NCI-H345 treated with DMSO at 0.1 percent for 48 hours (cell line): ENCODE results near the gene ANAPC16.
A peak's percentile ranks its signal among the peaks of the same experiment; 100 is the strongest.
"Not testable (repeated sequence)": the region's sequence is repeated elsewhere in the genome, so short reads cannot be mapped to it uniquely, and the experiment has no call there.

Experiments used
- DNase-seq: peaks from one replicate; lab custom pipeline; 2025; ENCODE audit not compliant: unreplicated experiment; lab: John Stamatoyannopoulos, UW

The ANAPC16 gene

DNA sequence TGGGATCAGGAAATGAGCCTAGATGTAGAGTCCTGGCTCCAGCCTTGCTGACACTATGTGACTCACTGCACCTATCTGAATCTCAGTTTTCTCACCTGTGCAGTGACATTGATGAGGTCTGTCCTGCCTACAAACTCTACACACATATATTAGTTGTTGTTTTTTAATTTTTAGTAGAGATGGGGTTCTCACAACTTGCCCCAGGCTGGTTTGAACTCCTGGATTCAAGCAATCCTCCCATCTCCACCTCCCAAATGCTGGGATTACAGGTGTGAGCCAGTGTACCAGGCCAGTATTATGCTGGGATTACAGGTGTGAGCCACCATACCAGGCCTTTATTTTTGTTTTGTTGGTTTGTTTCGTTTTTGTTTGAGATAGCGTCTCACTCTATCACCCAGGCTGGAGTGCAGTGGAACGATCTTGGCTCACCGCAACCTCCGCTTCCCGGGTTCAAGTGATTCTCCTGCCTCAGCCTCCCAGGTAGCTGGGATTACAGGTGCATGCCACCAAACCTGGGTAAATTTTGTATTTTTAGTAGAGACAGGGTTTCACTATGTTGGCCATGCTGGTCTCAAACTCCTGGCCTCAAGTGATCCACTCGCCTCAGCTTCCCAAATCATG is 46.1 kb downstream of the ANAPC16 start:
- DNase-seq = no peak

DNA sequence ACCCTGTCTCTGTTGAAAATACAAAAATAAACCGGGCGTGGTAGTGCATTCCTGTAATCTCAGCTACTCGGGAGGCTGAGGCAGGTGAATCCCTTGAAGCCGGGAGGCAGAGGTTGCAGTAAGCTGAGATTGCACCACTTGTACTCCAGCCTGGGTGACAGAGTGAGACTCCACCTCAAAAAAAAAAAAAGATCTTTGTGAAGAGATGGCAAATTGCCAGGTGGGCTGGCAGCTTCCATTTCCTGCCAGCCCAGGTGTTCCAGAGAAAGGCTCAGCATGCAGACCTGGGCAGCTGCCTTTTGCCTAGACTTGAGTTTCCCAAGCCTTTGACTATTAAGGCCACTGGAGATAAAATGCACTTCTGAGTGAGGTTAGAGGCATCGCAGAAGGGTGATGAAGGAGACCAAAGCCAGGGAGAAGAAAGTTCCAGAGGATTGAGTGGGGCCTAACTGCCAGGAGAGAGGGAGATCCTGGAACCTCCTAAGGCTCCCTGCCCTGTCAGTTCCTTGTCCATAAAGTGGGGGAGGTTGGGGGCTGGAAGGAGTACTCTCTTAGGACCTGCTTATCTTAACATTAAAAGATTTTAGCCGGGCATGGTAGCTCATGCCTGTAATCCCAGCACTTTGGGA is 47.9 kb downstream of the ANAPC16 start:
- DNase-seq = peak; percentile 89

DNA sequence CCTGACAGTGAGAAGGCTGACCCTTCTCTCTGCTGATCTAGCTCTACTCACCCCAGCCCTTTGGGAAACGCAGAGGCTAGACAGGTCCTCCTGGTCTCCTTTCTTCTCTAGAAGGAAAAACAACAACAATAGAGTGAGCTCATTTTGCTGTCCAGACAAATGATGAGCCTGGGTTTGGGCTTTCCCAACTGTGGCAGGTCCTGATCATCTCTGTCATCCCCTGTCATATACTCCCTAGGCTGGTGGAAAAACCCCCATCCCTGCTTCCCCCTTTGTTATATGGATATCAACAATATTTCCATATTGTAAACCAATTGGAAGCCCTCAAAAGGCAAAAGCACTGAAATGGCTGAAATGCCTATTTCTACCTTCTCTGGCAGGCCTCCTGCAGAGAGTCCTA is 48.7 kb downstream of the ANAPC16 start:
- DNase-seq = no peak

DNA sequence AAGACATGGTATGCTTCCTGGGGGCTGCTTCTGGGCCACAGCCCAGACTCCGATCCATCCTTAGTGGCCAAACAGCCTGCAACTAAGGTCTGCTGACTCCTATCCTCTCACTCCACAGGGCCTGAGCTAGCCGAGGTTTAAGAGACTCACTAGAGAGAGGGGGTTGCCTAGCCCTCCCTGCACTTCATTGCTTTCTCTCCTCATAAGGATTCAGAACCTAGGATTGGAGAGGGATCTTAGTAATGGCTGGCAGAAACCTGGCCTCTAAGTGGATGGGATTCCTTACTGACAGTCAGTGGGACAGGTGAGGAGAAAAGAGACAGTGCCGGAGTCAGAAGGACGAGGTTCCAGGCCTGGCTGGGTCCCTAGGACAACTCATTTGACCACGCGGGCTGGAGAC is 49.7 kb downstream of the ANAPC16 start:
- no peak for DNase-seq

DNA sequence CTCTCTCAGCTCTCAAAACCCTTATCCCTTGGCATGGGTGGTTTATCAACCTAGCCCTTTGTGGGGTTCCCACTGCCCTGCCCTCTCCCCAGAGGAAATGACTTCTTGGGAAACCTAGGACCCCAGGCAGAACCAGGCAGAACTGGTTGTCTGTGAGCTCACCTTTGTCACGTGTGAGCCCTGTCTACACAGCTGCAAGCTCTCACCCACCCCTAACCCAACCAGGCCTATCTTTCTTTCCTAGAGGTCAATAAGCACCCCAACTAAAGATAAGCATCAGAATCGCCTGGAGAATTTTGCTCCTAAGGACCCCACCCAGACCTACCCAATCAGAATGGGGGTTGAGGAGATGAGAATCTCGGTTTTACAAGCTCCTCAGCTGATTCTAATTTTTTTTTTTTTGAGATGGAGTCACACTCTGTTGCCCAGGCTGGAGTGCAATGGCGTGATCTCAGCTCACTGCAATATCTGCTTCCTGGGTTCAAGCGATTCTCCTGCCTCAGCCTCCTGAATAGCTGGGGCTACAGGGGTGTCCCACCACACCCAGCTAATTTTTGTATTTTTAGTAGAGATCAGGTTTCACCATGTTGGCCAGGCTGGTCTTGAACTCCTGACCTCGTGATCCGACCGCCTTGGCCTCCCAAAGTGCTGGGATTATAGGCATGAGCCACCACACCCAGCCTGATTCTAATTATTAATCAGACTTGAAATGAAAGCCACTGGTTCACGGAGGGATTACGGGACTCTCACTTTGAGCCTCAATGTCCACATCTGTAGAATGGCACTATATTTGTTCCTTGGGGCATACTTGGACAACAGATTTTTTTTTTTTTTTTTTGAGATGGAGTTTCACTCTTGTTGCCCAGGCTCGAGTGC is 50.4 kb downstream of the ANAPC16 start:
- no peak for DNase-seq

DNA sequence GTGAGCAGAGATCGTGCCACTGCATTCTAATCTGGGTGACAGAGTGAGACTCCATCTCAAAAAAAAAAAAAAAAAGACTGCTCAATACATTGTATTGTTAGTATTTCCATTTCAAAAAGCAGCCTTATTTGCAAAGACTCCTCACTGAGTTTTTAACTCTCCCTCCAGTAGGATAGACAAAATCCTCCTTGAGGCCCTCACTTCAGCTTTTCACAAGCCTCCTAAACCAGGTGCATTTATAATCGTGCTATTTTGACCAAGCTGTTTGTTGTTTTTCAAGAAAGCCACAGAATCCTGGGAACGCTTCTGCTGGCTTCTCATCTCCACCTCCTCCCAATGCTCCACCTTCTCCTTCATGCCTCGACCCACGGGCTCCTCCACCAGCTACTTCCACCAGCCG is 51.6 kb downstream of the ANAPC16 start:
- no peak for DNase-seq

DNA sequence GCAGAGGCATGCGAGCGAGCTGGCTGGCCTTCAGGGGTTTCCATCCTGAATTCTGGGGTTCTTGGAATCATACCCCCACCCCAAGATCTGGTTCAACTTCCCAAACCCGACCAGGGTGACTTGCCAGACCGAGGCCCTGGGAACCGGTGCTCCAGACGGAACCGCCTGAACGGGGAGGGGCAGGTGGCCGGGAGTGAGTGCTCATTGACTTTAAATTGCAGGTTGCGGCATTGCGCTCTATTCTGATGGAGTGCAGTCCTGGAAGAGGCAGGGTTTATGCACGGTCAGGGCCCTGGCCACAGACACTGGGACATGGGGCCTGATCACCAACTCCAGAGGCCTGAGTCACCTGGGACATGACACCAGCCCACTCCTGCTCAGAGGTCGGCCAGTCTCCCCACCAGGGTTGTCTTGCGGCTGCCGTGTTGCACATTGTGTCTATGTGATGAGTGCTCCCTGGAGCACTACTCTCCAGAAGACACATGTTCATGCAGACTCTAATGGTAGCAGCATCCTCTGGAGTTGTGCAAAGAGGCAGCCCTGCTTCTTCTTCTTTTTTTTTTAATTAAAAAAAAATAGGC is 52.1 kb downstream of the ANAPC16 start:
- DNase-seq = no peak

DNA sequence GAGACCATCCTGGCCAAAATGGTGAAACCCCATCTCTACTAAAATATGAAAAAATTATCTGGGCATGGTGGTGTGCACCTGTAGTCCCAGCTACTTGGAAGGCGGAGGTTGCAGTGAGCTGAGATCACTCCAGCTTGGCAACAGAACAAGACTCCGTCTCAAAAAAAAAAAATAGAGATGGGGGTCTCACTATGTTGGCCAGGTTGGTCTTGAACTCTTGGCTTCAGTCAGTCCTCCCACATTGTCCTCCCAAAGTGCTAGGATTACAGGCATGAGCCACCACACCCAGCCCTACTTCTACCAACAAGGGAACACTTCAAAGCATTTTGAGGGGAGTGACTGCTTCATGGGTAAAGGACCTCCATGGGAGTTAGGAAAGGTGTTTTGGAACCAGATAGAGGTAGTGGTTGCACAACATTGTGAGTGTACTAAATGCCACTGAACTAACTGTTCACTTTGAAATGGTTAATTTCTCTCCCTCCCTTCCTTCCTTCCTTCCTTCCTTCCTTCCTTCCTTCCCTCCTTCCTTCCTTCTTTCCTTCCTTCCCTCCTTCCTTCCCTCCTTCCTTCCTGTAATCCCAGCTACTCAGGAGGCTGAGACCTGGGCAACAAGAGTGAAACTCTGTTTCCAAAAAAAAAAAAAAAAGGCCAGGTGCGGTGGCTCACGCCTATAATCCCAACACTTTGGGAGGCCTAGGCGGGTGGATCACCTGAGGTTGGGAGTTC is 52.8 kb downstream of the ANAPC16 start:
- not testable (repeated sequence) for DNase-seq

DNA sequence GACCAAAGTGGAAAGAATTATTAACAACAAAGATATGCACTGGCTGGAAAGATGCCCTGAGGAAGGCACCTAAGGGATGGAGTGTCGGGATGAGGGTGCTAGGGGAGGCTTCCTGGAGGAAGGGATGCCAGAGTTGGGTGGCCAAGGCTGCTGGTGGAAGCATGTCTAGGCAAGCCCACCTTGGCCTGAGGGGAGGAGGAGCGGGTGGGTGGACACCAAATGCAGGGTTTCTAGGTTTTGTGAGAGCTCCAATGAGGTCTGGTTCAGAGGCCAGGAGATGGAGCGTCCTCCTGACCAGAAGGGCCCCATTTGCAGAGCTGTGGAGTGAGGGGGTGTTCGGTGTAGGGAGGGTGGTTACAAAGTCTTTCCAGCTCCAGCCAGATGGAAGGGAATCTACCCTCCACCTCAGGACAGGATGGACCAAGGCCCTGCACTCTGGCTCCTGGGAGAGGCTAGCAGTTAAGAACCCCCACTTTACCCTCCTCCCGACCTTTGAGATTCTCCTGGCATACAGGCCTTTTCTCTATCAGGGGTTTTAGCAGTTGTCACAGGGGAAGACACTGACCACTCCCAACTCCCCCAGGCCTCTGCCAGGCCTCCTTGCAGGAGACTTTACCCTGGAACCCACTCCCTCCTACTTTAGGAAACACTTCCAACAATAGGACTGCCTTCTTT is 54.9 kb downstream of the ANAPC16 start:
- no peak for DNase-seq

DNA sequence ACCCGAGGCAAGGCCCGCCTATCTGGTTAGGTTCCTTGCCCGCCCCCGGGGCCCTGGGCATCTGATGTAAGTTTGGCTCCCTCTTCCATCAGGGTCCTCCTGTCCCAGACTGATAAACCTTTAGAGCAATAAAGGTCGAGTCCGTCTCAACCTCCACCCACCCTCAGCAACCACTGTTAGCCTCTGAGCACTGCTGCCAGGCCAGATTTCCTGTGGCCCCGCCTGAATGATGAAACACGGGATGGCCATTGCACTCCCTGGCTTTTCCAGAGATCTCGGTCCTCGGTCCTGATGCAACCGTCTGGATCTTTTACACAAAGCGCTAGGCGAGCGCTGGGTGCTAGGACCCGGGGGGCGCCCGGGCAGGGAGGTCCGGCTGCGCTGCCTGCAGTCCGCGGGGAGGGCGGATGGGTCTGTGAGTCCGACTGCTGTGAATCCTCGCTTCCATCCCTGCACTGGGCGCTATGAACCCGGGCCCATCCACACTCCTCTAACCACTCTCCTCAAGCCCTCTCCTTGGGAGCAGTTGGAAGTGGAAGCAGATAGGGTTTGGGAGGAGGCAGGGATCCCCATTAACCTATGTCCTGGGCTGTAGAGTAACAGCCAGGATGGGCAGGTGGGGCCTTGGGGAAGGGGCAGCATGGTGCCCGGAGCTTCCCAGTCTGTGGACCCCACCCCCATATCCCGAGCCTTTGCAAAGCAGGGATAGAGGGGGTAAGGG is 57.0 kb downstream of the ANAPC16 start:
- DNase-seq = no peak

DNA sequence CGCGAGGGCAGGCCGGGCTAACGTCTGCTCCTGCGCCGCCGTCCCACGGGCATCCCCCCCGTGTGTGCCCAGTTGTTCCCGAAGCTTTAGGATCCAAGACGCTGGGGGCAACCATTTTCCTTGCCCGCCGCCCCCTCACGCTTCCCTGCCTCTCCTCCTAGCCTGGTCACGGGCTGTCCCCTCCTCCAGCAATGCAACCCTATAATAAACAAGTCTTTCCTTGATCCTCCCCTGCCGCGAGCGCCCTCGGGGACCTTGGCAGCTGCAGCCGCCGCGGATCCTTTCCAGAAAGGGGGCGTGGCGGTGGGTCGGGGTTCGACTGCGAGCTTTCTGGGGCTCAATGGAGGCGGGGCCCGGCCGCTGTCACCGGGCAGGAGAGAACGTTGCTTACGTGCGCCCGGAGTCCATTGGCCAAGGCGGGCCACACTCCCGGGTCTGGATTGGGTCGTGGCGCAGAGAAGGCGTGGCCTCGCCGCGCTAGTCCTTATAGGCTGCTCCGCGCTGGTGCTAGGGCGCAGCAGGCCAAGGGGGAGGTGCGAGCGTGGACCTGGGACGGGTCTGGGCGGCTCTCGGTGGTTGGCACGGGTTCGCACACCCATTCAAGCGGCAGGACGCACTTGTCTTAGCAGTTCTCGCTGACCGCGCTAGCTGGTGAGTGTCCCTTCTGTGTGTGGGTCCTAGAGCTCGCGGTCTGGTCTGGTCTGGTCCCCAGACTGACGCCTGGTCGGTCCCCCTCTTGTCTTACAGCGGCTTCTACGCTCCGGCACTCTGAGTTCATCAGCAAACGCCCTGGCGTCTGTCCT is 57.8 kb downstream of the ANAPC16 start, which contains the start of gene DDIT4:
TSS of gene DDIT4 (plus strand) at position 515 of the 803 bp plus-strand sequence. CDS start 293 bp downstream, outside the sequence.
- peak; percentile 92 for DNase-seq

DNA sequence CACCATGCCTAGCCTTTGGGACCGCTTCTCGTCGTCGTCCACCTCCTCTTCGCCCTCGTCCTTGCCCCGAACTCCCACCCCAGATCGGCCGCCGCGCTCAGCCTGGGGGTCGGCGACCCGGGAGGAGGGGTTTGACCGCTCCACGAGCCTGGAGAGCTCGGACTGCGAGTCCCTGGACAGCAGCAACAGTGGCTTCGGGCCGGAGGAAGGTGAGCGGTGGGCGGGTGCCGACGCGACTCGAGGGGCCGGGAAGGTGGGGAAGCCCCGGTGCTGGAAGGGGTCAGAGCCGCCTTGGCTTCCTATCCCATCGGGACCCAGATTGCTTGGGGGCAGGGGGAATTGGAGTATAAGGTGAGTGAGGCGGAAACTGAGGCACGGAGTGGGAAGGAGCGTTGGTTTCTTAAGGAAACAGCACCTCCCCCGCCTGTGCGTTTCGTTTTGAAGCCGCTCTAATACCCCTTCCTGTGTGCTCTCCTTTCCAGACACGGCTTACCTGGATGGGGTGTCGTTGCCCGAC is 58.5 kb downstream of the ANAPC16 start:
- no peak for DNase-seq

DNA sequence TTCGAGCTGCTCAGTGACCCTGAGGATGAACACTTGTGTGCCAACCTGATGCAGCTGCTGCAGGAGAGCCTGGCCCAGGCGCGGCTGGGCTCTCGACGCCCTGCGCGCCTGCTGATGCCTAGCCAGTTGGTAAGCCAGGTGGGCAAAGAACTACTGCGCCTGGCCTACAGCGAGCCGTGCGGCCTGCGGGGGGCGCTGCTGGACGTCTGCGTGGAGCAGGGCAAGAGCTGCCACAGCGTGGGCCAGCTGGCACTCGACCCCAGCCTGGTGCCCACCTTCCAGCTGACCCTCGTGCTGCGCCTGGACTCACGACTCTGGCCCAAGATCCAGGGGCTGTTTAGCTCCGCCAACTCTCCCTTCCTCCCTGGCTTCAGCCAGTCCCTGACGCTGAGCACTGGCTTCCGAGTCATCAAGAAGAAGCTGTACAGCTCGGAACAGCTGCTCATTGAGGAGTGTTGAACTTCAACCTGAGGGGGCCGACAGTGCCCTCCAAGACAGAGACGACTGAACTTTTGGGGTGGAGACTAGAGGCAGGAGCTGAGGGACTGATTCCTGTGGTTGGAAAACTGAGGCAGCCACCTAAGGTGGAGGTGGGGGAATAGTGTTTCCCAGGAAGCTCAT is 59.0 kb downstream of the ANAPC16 start:
- no peak for DNase-seq

DNA sequence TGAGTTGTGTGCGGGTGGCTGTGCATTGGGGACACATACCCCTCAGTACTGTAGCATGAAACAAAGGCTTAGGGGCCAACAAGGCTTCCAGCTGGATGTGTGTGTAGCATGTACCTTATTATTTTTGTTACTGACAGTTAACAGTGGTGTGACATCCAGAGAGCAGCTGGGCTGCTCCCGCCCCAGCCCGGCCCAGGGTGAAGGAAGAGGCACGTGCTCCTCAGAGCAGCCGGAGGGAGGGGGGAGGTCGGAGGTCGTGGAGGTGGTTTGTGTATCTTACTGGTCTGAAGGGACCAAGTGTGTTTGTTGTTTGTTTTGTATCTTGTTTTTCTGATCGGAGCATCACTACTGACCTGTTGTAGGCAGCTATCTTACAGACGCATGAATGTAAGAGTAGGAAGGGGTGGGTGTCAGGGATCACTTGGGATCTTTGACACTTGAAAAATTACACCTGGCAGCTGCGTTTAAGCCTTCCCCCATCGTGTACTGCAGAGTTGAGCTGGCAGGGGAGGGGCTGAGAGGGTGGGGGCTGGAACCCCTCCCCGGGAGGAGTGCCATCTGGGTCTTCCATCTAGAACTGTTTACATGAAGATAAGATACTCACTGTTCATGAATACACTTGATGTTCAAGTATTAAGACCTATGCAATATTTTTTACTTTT is 59.7 kb downstream of the ANAPC16 start:
- DNase-seq = no peak

DNA sequence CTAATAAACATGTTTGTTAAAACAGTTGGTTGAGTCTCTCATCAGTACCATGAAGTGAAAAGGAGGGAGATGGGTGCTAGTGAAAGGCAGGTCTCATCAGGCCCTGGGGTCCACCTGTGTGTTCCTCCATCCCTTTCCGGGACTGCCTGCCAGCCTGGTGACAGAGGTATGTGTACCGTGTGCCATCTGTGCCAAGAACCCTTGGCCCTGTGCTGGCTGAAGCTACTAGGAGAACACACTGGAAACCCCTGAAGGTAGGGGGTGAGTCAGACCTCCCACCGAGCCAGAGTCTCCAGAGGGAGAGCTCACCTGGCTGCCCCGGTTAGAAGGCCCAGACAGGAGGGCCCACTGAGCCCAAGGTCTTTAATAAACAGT is 60.2 kb downstream of the ANAPC16 start:
- no peak for DNase-seq

DNA sequence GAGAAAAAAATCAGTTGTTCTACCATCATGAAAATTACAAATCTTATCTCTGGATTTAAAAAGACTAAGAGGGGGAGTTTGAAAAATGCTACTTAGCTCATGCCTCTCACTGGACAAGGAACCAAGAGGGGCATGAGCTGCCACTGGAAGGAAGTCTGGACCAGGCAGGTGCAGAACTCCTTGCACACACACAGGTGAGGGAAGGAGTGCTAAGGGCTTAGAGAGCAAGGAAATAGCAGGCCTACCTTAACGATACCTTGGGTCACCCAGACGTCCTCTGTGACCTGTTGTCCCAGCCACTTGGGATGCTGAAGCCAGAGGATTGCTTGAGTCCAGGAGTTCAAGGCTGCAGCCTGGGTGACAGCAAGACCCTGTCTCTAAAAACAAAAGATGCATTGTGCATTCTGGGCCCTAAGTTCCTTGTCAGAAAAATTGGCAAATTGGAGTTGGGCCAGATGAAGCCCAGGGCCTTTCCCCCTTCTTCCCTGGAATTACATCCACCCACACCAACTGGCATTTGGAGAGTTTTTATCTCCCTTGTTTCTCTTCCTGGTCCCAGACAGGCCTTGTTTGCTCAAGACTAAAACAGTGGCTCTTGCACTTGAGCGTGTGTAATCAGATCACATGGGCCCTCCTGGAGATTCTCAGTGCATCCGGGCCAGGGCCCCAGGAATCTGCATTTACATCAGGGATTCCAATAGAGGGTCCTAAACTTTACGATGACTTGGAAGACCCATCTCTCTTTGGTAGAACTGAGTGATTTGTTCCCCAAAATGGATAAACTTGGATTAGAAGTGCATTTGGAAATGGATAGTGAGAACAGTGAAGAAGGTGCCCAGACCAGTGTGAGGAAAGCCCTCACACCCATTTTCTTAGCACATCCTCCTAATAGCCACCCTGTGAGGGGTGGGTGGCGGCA is 60.9 kb downstream of the ANAPC16 start:
- no peak for DNase-seq
